ENCODE results near the gene TTC28. TPM values are rescaled to one million over a fixed set of nuclear protein-coding genes. Genes with fewer than 3 reads are reported as not detected.

The TTC28 gene
- polyA plus RNA-seq, 1 donor from 2014 or later, result 14.8 TPM

- no peak for TF ChIP-seq SMC3 (conservative IDR thresholded peaks at IDR 0.05; ENCODE audit: poor library complexity)
- no peak for TF ChIP-seq RAD21 (conservative IDR thresholded peaks at IDR 0.05)
- TF ChIP-seq EZH2 (IDR thresholded peaks at IDR 0.05; ENCODE audit: borderline replicate concordance, insufficient read depth, low read length, poor library complexity, severe bottlenecking), result no peak
- TF ChIP-seq CTCF (IDR thresholded peaks at IDR 0.05; ENCODE audit: poor library complexity, severe bottlenecking), result no peak
- TF ChIP-seq TAF1 (IDR thresholded peaks at IDR 0.05; ENCODE audit: low read depth), result no peak
- no peak for TF ChIP-seq EP300 (conservative IDR thresholded peaks at IDR 0.05; ENCODE audit: poor library complexity, severe bottlenecking)
- no peak for TF ChIP-seq REST (IDR thresholded peaks at IDR 0.05; ENCODE audit: borderline replicate concordance)
- TF ChIP-seq MXI1 (conservative IDR thresholded peaks at IDR 0.05; ENCODE audit: poor library complexity, severe bottlenecking), result no peak
- no peak for TF ChIP-seq POLR2AphosphoS5 (IDR thresholded peaks at IDR 0.05)
Observed at GRCh38 chr22:28604966-28605761, 74.5 kb downstream of the TTC28 start.

GRCh38 chr22:28601915-28602314 lies 77.7 kb downstream of the TTC28 start:
- no peak overlapping the region for H3K4me3 ChIP-seq (ENCODE audit: low read length)
- no peak overlapping the region for H3K27ac ChIP-seq (ENCODE audit: low read length)
- no peaks in the 10 kb centered on the region for H3K36me3 ChIP-seq (ENCODE audit: insufficient read depth, low read length)
- no peak overlapping the region for H3K4me2 ChIP-seq (ENCODE audit: low read length)
- H4K20me1 ChIP-seq (ENCODE audit: insufficient read depth), result no peaks in the 10 kb centered on the region
- no peaks in the 10 kb centered on the region for H3K9me3 ChIP-seq (ENCODE audit: low read length)
- no peaks in the 10 kb centered on the region for H3K27me3 ChIP-seq (ENCODE audit: insufficient read depth, low read depth, low read length)
- no peaks in the 10 kb centered on the region for H3K79me2 ChIP-seq (replicated peaks; ENCODE audit: insufficient read depth, low read length)
- H3K9ac ChIP-seq (ENCODE audit: low read length), result no peak overlapping the region
- no peak for TF ChIP-seq EZH2 (IDR thresholded peaks at IDR 0.05; ENCODE audit: borderline replicate concordance, insufficient read depth, low read length, poor library complexity, severe bottlenecking)
- no peaks in the 10 kb centered on the region for H3F3A ChIP-seq (ENCODE audit: insufficient read depth, low read length, poor library complexity, severe bottlenecking)
- H2AFZ ChIP-seq (ENCODE audit: low read depth, low read length), result no peak overlapping the region
- no peaks in the 10 kb centered on the region for H3K9me2 ChIP-seq (ENCODE audit: insufficient read depth, low read length)

More at GRCh38 chr22:28604966-28605761, 74.5 kb downstream of the TTC28 start:
- Histone ChIP-seq H3K9me2 (ENCODE audit: insufficient read depth, low read length) (no peaks in the 10 kb centered on the region), H3K9ac (ENCODE audit: low read length) (no peak overlapping the region), H3K27ac (ENCODE audit: low read length) (no peak overlapping the region), H3K9me3 (ENCODE audit: low read length) (no peaks in the 10 kb centered on the region), H4K20me1 (ENCODE audit: insufficient read depth) (no peaks in the 10 kb centered on the region), H3K27me3 (ENCODE audit: insufficient read depth, low read depth, low read length) (no peaks in the 10 kb centered on the region), H3K4me3 (ENCODE audit: low read length) (no peak overlapping the region), H3F3A (ENCODE audit: insufficient read depth, low read length, poor library complexity, severe bottlenecking) (no peaks in the 10 kb centered on the region), H2AFZ (ENCODE audit: low read depth, low read length) (no peak overlapping the region), H3K36me3 (ENCODE audit: insufficient read depth, low read length) (no peaks in the 10 kb centered on the region), H3K4me2 (ENCODE audit: low read length) (no peak overlapping the region), H3K79me2 (replicated peaks; ENCODE audit: insufficient read depth, low read length) (peaks cover 5% of the 10 kb centered on the region)

All from neural cell (in vitro differentiated cells).